ENCODE measurements around the gene BBS5.

GRCh38 chr2:169546756-169547155 lies 67.5 kb downstream of the BBS5 start:
- TF ChIP-seq CTCF (IDR thresholded peaks at IDR 0.05) (no peak), ZFX (IDR thresholded peaks at IDR 0.05; ENCODE audit: borderline replicate concordance) (no peak)
